Vagina (tissue), 2 donors: ENCODE data around the gene RRH.

Experiments
- CTCF ChIP-seq, 3 experiments: fragments of 450-650 bp in 2 of 3; fragments of 200-600 bp in 1 of 3; sonication (generic) in 1 of 3; IDR thresholded peaks; one replicate each; pipeline ENCODE4 v1.5.1; 2017 to 2019; ENCODE audit warnings: antibody characterized with exemption in 3 of 3, mild to moderate bottlenecking in 2 of 3, moderate library complexity in 2 of 3
- POLR2AphosphoS5 ChIP-seq, 2 donors: sonication (generic); formaldehyde crosslinking; IDR thresholded peaks; one replicate each; pipeline ENCODE4 v1.9.0; 2017; ENCODE audit warnings: antibody characterized with exemption in 2 of 2, mild to moderate bottlenecking in 2 of 2, low read depth in 1 of 2; ENCODE audit not compliant: insufficient read depth in 1 of 2

- TF ChIP-seq CTCF (IDR thresholded peaks at IDR 0.05) (no peak), POLR2AphosphoS5 (IDR thresholded peaks at IDR 0.05; ENCODE audit: insufficient read depth in 1 of 2, low read depth in 1 of 2) (no peak)
Observed at GRCh38 chr4:109890076-109890475, 62.3 kb downstream of the RRH start.
